ENCODE data around the gene DAPK2. TPM values are rescaled to one million over a fixed set of nuclear protein-coding genes. Genes with fewer than 3 reads are reported as not detected.
"Not testable (repeated sequence)": the region's sequence is repeated elsewhere in the genome, so short reads cannot be mapped to it uniquely, and the experiment has no call there.

DAPK2 gene
- total RNA-seq, 1 donor from 2014 or later: 0.52 TPM

GRCh38 chr15:63967616-63968015, 78.7 kb downstream of the DAPK2 start:
- H3K27me3 ChIP-seq (ENCODE audit: insufficient read depth, low read length): no peaks in the 10 kb centered on the region
- H3K9ac ChIP-seq (ENCODE audit: low read length): no peak overlapping the region
- H3K4me3 ChIP-seq (ENCODE audit: insufficient read depth, low read depth, low read length): no peak overlapping the region
- peaks cover 11% of the 10 kb centered on the region for H3K27me3 Mint-ChIP-seq (ENCODE audit: low read depth, unreplicated experiment)
- no peak for FAIRE-seq
- no peak for DNase-seq (ENCODE audit: low read depth)
- H3K4me3 Mint-ChIP-seq (ENCODE audit: unreplicated experiment): no peak overlapping the region
- H3K4me1 Mint-ChIP-seq (ENCODE audit: low read depth, unreplicated experiment): no peaks in the 10 kb centered on the region
- TF ChIP-seq CTCF (IDR thresholded peaks at IDR 0.05; ENCODE audit: insufficient read depth, low read depth, low read length): no peak
- no peak for TF ChIP-seq EZH2 (IDR thresholded peaks at IDR 0.05; ENCODE audit: insufficient read depth, low read length)
- no peak overlapping the region for H2AFZ ChIP-seq (ENCODE audit: low read depth, low read length)
- H3K36me3 Mint-ChIP-seq (ENCODE audit: low read depth, unreplicated experiment): no peaks in the 10 kb centered on the region
- H4K20me1 ChIP-seq (ENCODE audit: insufficient read depth, low read length): no peaks in the 10 kb centered on the region
- no peak overlapping the region for H3K4me2 ChIP-seq (ENCODE audit: low read length)
- H3K4me1 ChIP-seq (ENCODE audit: insufficient read depth, low read length): no peaks in the 10 kb centered on the region
- H3K27ac ChIP-seq (ENCODE audit: low read depth, low read length): no peak overlapping the region
- H3K27ac Mint-ChIP-seq (ENCODE audit: unreplicated experiment): no peak overlapping the region
- H3K79me2 ChIP-seq (ENCODE audit: insufficient read depth, low read length): no peaks in the 10 kb centered on the region
- H3K36me3 ChIP-seq (ENCODE audit: insufficient read depth, low read length): no peaks in the 10 kb centered on the region
- peaks cover 14% of the 10 kb centered on the region for H3K9me3 Mint-ChIP-seq (ENCODE audit: unreplicated experiment)
- H3K9me3 ChIP-seq (ENCODE audit: insufficient read depth, low read depth, low read length): no peaks in the 10 kb centered on the region

- not testable (repeated sequence) for H3K36me3 Mint-ChIP-seq (ENCODE audit: low read depth, unreplicated experiment); H3K4me3 ChIP-seq (ENCODE audit: insufficient read depth, low read depth, low read length); H3K9ac ChIP-seq (ENCODE audit: low read length); H3K27ac Mint-ChIP-seq (ENCODE audit: unreplicated experiment); FAIRE-seq; DNase-seq (ENCODE audit: low read depth); H3K36me3 ChIP-seq (ENCODE audit: insufficient read depth, low read length); H3K4me1 Mint-ChIP-seq (ENCODE audit: low read depth, unreplicated experiment); H3K27ac ChIP-seq (ENCODE audit: low read depth, low read length); H3K4me1 ChIP-seq (ENCODE audit: insufficient read depth, low read length); H3K79me2 ChIP-seq (ENCODE audit: insufficient read depth, low read length); H4K20me1 ChIP-seq (ENCODE audit: insufficient read depth, low read length); H3K4me2 ChIP-seq (ENCODE audit: low read length); H3K9me3 ChIP-seq (ENCODE audit: insufficient read depth, low read depth, low read length); H3K27me3 ChIP-seq (ENCODE audit: insufficient read depth, low read length); H3K4me3 Mint-ChIP-seq (ENCODE audit: unreplicated experiment); H2AFZ ChIP-seq (ENCODE audit: low read depth, low read length)
- Mint-ChIP-seq H3K9me3 (ENCODE audit: unreplicated experiment) (peaks cover 24% of the 10 kb centered on the region), H3K27me3 (ENCODE audit: low read depth, unreplicated experiment) (peaks cover 13% of the 10 kb centered on the region)
These were observed 83.2 kb downstream of the DAPK2 start for GRCh38 chr15:63962947-63963721.

- no peak overlapping the region for H3K4me3 Mint-ChIP-seq (ENCODE audit: unreplicated experiment)
- peaks cover 12% of the 10 kb centered on the region for H3K27me3 Mint-ChIP-seq (ENCODE audit: low read depth, unreplicated experiment)
- H3K36me3 ChIP-seq (ENCODE audit: insufficient read depth, low read length): no peaks in the 10 kb centered on the region
- H3K27ac Mint-ChIP-seq (ENCODE audit: unreplicated experiment): no peak overlapping the region
- H3K4me3 ChIP-seq (ENCODE audit: insufficient read depth, low read depth, low read length): no peak overlapping the region
- peaks cover 15% of the 10 kb centered on the region for H3K9me3 Mint-ChIP-seq (ENCODE audit: unreplicated experiment)
- H3K27me3 ChIP-seq (ENCODE audit: insufficient read depth, low read length): no peaks in the 10 kb centered on the region
- H3K27ac ChIP-seq (ENCODE audit: low read depth, low read length): no peak overlapping the region
- no peak overlapping the region for H3K4me2 ChIP-seq (ENCODE audit: low read length)
- TF ChIP-seq EZH2 (IDR thresholded peaks at IDR 0.05; ENCODE audit: insufficient read depth, low read length) (no peak), CTCF (IDR thresholded peaks at IDR 0.05; ENCODE audit: insufficient read depth, low read depth, low read length) (no peak)
- FAIRE-seq (no peak), DNase-seq (ENCODE audit: low read depth) (no peak)
- no peaks in the 10 kb centered on the region for H3K79me2 ChIP-seq (ENCODE audit: insufficient read depth, low read length)
- peaks cover 8% of the 10 kb centered on the region for H3K4me1 Mint-ChIP-seq (ENCODE audit: low read depth, unreplicated experiment)
- no peak overlapping the region for H3K9ac ChIP-seq (ENCODE audit: low read length)
- peaks cover 13% of the 10 kb centered on the region for H3K4me1 ChIP-seq (ENCODE audit: insufficient read depth, low read length)
- H2AFZ ChIP-seq (ENCODE audit: low read depth, low read length): no peak overlapping the region
- H3K9me3 ChIP-seq (ENCODE audit: insufficient read depth, low read depth, low read length): no peaks in the 10 kb centered on the region
- no peaks in the 10 kb centered on the region for H4K20me1 ChIP-seq (ENCODE audit: insufficient read depth, low read length)
- H3K36me3 Mint-ChIP-seq (ENCODE audit: low read depth, unreplicated experiment): peaks cover 2% of the 10 kb centered on the region
These were observed 92.8 kb downstream of the DAPK2 start for GRCh38 chr15:63953524-63953923.
